ENCODE measurements around the gene NID2.

NID2 gene

GRCh38 chr14:51993285-51993920 is 75.5 kb downstream of the NID2 start:
- DNase-seq, result no peak

GRCh38 chr14:51990488-51990887 is 78.4 kb downstream of the NID2 start:
- DNase-seq, result no peak

GRCh38 chr14:51989293-51990234 is 79.3 kb downstream of the NID2 start, which contains the start of gene RTRAF:
Gene RTRAF, plus strand, starts transcription at chr14:51989546. Its CDS starts 94 bp downstream, at chr14:51989640.
- peak; percentile 89 for DNase-seq

GRCh38 chr14:51988221-51988620 is 80.6 kb downstream of the NID2 start:
- DNase-seq, result no peak

GRCh38 chr14:51981218-51981854 is 87.5 kb downstream of the NID2 start:
- DNase-seq, result no peak

- peak; percentile 35 for DNase-seq
Measured at GRCh38 chr14:51979088-51979709, 89.7 kb downstream of the NID2 start.

- no peak for DNase-seq
Measured at GRCh38 chr14:51978681-51979085, 90.2 kb downstream of the NID2 start.

GRCh38 chr14:51977075-51977474 is 91.8 kb downstream of the NID2 start:
- no peak for DNase-seq

GRCh38 chr14:51972566-51972965 is 96.3 kb downstream of the NID2 start:
- no peak for DNase-seq

GRCh38 chr14:51969852-51970540 is 98.9 kb downstream of the NID2 start:
- DNase-seq, result no peak

GRCh38 chr14:51967521-51967920 is 101.3 kb downstream of the NID2 start:
- DNase-seq, result no peak

- DNase-seq, result no peak
Measured at GRCh38 chr14:51963286-51963685, 105.6 kb downstream of the NID2 start.

GRCh38 chr14:51962711-51963110 is 106.1 kb downstream of the NID2 start:
- no peak for DNase-seq

GRCh38 chr14:51960866-51961265 is 108.0 kb downstream of the NID2 start:
- no peak for DNase-seq

GRCh38 chr14:51959928-51960327 is 108.9 kb downstream of the NID2 start:
- DNase-seq, result no peak

- no peak for DNase-seq
Measured at GRCh38 chr14:51957950-51958349, 110.9 kb downstream of the NID2 start.
